ENCODE results near the gene ADGRA1. TPM values are rescaled to one million over a fixed set of nuclear protein-coding genes. Genes with fewer than 3 reads are reported as not detected.

The ADGRA1 gene, protein sequence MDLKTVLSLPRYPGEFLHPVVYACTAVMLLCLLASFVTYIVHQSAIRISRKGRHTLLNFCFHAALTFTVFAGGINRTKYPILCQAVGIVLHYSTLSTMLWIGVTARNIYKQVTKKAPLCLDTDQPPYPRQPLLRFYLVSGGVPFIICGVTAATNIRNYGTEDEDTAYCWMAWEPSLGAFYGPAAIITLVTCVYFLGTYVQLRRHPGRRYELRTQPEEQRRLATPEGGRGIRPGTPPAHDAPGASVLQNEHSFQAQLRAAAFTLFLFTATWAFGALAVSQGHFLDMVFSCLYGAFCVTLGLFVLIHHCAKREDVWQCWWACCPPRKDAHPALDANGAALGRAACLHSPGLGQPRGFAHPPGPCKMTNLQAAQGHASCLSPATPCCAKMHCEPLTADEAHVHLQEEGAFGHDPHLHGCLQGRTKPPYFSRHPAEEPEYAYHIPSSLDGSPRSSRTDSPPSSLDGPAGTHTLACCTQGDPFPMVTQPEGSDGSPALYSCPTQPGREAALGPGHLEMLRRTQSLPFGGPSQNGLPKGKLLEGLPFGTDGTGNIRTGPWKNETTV
- total RNA-seq (2014; rRNA removed; shearing (Covaris generic)) (not detected in 2 replicates), total RNA-seq (2022) (not detected in 2 replicates), Bru-seq, nascent RNA (not detected), BruChase-seq, experiment 1, labeled RNA remaining after a 6-hour chase (not detected), BruChase-seq, experiment 2, labeled RNA remaining after a 2-hour chase (not detected)
- long read RNA-seq = 0 reads

DNA sequence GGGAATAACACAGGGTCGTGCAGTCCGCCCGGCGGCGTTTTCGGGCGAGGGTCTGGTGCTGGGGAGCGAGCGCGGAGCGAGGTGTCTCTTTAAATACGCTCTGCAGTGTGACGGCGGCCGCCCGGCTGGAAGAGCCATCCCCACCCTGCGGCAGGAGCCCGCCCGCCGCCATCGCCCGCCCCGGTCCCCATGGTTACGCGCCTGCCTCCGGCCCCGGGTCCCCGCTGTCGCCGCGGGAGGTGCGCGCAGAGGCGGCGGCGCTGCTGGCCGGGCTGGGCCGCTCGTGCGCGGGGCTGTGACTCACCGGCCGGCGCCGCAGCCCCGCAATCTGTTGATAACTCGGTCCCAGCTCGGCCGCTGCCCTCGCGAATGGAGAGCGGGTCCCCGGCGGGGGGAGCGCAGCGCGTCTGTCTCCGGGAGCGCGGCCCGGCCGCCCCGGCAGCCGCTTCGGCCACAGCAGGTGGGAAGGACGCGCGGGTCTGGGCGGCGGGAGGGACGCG, at the start of gene ADGRA1:
ADGRA1 (plus strand) TSS at position 246 of the 500 bp plus-strand sequence. CDS start 986 bp downstream, outside the sequence.
- no peaks in the 10 kb centered on the region for H3K9me3 ChIP-seq (ENCODE audit: low read length)
- H3K4me1 ChIP-seq (ENCODE audit: insufficient read depth, low read length, poor library complexity, severe bottlenecking) = no peaks in the 10 kb centered on the region
- no peak within 1 kb of the TSS for H3K27ac ChIP-seq (ENCODE audit: low read depth, low read length, poor library complexity, severe bottlenecking)
- POLR2A ChIA-PET = no interaction called here
- H2AFZ ChIP-seq (ENCODE audit: low read length) = no peak within 1 kb of the TSS
- BruUV-seq (replicated peaks) = no TSS peak
- TF ChIP-seq CTCF (conservative IDR thresholded peaks at IDR 0.05; ENCODE audit: low read length) (no peak), EZH2phosphoT487 (IDR thresholded peaks at IDR 0.05; ENCODE audit: borderline replicate concordance, low read depth, low read length) (no peak)
- no peaks in the 10 kb centered on the region for H3K79me2 ChIP-seq (ENCODE audit: insufficient read depth, low read depth, low read length)
- H4K20me1 ChIP-seq (ENCODE audit: insufficient read depth, low read length) = no peaks in the 10 kb centered on the region
- H3K9me2 ChIP-seq (ENCODE audit: insufficient read depth, low read length) = no peaks in the 10 kb centered on the region
- CTCF ChIA-PET (ENCODE audit: unreplicated experiment) = no interaction called here
- no peak within 1 kb of the TSS for H3K4me3 ChIP-seq (ENCODE audit: low read depth, low read length, poor library complexity, severe bottlenecking)
- intact Hi-C loops (cut with micrococcal nuclease; ENCODE audit: unreplicated experiment) = no loop called here
- no peaks in the 10 kb centered on the region for H3K36me3 ChIP-seq (ENCODE audit: insufficient read depth, low read length)
- H3K4me2 ChIP-seq (ENCODE audit: low read length) = no peak within 1 kb of the TSS
- DNase-seq (ENCODE audit: low spot score) = no peak

DNA sequence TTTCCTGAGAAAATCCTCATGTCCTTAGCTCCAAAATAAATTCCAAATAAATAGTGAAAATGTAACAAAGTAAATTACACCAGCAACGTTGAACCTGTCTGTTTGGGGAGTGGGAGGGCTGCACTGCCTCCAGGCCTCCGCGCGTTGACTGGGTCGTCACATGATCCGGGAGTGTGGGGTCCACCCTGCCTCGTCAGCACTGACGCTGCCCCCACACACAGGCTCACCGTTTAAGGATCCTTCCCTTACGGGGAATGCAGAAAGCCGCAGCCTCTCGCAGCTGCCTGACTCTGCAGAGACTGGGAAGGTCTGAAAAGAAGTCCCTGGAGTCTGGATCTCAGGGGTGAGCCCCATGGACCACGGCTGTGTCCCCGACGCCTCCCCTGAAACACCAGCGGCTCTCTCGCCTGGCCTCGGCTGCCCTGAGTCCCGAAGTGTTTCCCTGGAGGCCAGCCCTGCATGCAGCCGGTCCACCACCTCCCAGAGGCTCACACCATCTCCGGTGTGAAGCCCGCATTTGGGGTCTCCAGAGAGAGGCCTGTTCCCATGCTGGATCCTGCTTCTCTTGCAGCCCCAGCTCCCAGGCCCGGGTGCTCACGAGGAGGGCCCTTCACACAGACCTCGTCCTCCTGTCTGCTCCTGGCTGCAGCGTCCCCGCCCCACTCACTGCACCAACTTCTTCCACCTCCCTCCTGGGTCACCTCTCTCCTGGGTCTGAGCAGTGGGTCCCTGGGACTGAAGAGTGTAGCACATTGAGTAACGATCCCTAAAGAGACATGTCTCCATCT, 49.5 kb upstream of the ADGRA1 start:
- no peaks in the 10 kb centered on the region for H4K20me1 ChIP-seq (ENCODE audit: insufficient read depth, low read length)
- H2AFZ ChIP-seq (ENCODE audit: low read length) = no peak overlapping the region
- no peak overlapping the region for H3K27ac ChIP-seq (ENCODE audit: low read depth, low read length, poor library complexity, severe bottlenecking)
- no peaks in the 10 kb centered on the region for H3K79me2 ChIP-seq (ENCODE audit: insufficient read depth, low read depth, low read length)
- no TSS peak for BruUV-seq (replicated peaks)
- ChIA-PET POLR2A (interaction anchor here (0.6 kb wide), 1 partner anchor 425 kb away, joined by 4 read pairs; no protein-coding TSS in a partner anchor), CTCF (ENCODE audit: unreplicated experiment) (no interaction called here)
- no peaks in the 10 kb centered on the region for H3K36me3 ChIP-seq (ENCODE audit: insufficient read depth, low read length)
- intact Hi-C loops (cut with micrococcal nuclease; ENCODE audit: unreplicated experiment) = no loop called here
- TF ChIP-seq EZH2phosphoT487 (IDR thresholded peaks at IDR 0.05; ENCODE audit: borderline replicate concordance, low read depth, low read length) (no peak), CTCF (conservative IDR thresholded peaks at IDR 0.05; ENCODE audit: low read length) (no peak)
- H3K4me2 ChIP-seq (ENCODE audit: low read length) = no peak overlapping the region
- no peaks in the 10 kb centered on the region for H3K9me2 ChIP-seq (ENCODE audit: insufficient read depth, low read length)
- H3K4me3 ChIP-seq (ENCODE audit: low read depth, low read length, poor library complexity, severe bottlenecking) = no peak overlapping the region
- no peaks in the 10 kb centered on the region for H3K9me3 ChIP-seq (ENCODE audit: low read length)
- H3K4me1 ChIP-seq (ENCODE audit: insufficient read depth, low read length, poor library complexity, severe bottlenecking) = no peaks in the 10 kb centered on the region
- no peak for DNase-seq (ENCODE audit: low spot score)
